Posterior vena cava (tissue), 2 donors: Measurements from ENCODE around the gene ZNF710. TPM values are rescaled to one million over a fixed set of nuclear protein-coding genes. Genes with fewer than 3 reads are reported as not detected.
"Not testable (repeated sequence)": the region's sequence is repeated elsewhere in the genome, so short reads cannot be mapped to it uniquely, and the experiment has no call there.

Experiments
- DNase-seq: peaks from one replicate; pipeline ENCODE4 v3.0.0-alpha.2; 2020; ENCODE audit warnings: low spot score
- intact Hi-C, 2 donors: fragments of 100-400 bp; cut with DNase I; formaldehyde crosslinking; loops; one replicate each; pipeline versions ENCODE4 v1.14.1 to v1.14.2; 2022 to 2023
- total RNA-seq, 2 donors: library from RNA; stranded (reverse); fragmentation: NEBNext Ultra II Directional; extraction: Animal tissue kit (Norgen Biotek cat#: 25700); gene quantifications; one replicate each; pipeline ENCODE4 v1.2.1, GENCODE V29; 2021
- donor health status: DM: yes; HTN: yes; CAD: no.
- donor health status: DM: yes; HTN: yes; CAD: no.

The ZNF710 gene
- total RNA-seq, 2 donors from 2014 or later = 11.6 to 13.3 TPM

GRCh38 chr15:90067181-90067952 is 66.2 kb downstream of the ZNF710 start:
- DNase-seq = peak; percentile 75
- intact Hi-C loops = loop anchor here (5.0 to 10.0 kb wide), 2 partner anchors 63 to 165 kb away; partner anchors contain the start of gene ZNF710 (in 1 of the 2)

- intact Hi-C loops = loop anchor here (5.0 to 10.0 kb wide), 2 partner anchors 63 to 166 kb away; partner anchors contain the start of gene ZNF710 (in 1 of the 2)
These were observed 67.0 kb downstream of the ZNF710 start for GRCh38 chr15:90067953-90068606.

GRCh38 chr15:90070623-90071022 is 69.5 kb downstream of the ZNF710 start:
- not testable (repeated sequence) for DNase-seq
- intact Hi-C loops = loop anchor here in 1 of 2 donors (5.0 to 10.0 kb wide), 3 partner anchors 68 to 326 kb away; partner anchors contain the start of genes ARPIN and ZNF710

More at GRCh38 chr15:90067953-90068606, 67.0 kb downstream of the ZNF710 start:
- peak; percentile 83 for DNase-seq

- intact Hi-C loops = loop anchor here in 1 of 2 donors (5.0 to 10.0 kb wide), 3 partner anchors 69 to 327 kb away; partner anchors contain the start of genes ARPIN and ZNF710
- peak; percentile 93 for DNase-seq
These were observed 70.2 kb downstream of the ZNF710 start for GRCh38 chr15:90071220-90071807.

GRCh38 chr15:90072978-90073640 is 72.0 kb downstream of the ZNF710 start:
- intact Hi-C loops = loop anchor here in 1 of 2 donors (5.0 to 10.0 kb wide), 3 partner anchors 71 to 328 kb away; partner anchors contain the start of genes ARPIN and ZNF710

GRCh38 chr15:90074023-90074422 is 72.9 kb downstream of the ZNF710 start:
- no peak for DNase-seq
- intact Hi-C loops = loop anchor here in 1 of 2 donors (5.0 to 10.0 kb wide), 3 partner anchors 72 to 329 kb away; partner anchors contain the start of genes ARPIN and ZNF710

More at GRCh38 chr15:90072978-90073640, 72.0 kb downstream of the ZNF710 start:
- DNase-seq = no peak

GRCh38 chr15:90074916-90075315 is 73.8 kb downstream of the ZNF710 start:
- no peak for DNase-seq
- intact Hi-C loops = loop anchor here in 1 of 2 donors (5.0 to 10.0 kb wide), 3 partner anchors 73 to 330 kb away; partner anchors contain the start of genes ARPIN and ZNF710

GRCh38 chr15:90075420-90076289 is 74.5 kb downstream of the ZNF710 start:
- no peak for DNase-seq
- intact Hi-C loops = loop anchor here in 1 of 2 donors (10.0 kb wide), 1 partner anchor 331 kb away; no protein-coding TSS in a partner anchor

GRCh38 chr15:90076716-90077115 is 75.6 kb downstream of the ZNF710 start:
- intact Hi-C loops = loop anchor here in 1 of 2 donors (10.0 kb wide), 1 partner anchor 332 kb away; no protein-coding TSS in a partner anchor
- DNase-seq = no peak

- no peak for DNase-seq
- intact Hi-C loops = loop anchor here in 1 of 2 donors (10.0 kb wide), 1 partner anchor 334 kb away; no protein-coding TSS in a partner anchor
These were observed 77.8 kb downstream of the ZNF710 start for GRCh38 chr15:90078965-90079364.

GRCh38 chr15:90079619-90080457 is 78.7 kb downstream of the ZNF710 start:
- intact Hi-C loops = loop anchor here in 1 of 2 donors (10.0 kb wide), 1 partner anchor 335 kb away; no protein-coding TSS in a partner anchor

GRCh38 chr15:90080458-90080755 is 79.3 kb downstream of the ZNF710 start:
- intact Hi-C loops = no loop called here
- no peak for DNase-seq

More at GRCh38 chr15:90079619-90080457, 78.7 kb downstream of the ZNF710 start:
- DNase-seq = no peak

- intact Hi-C loops = no loop called here
- DNase-seq = no peak
These were observed 79.8 kb downstream of the ZNF710 start for GRCh38 chr15:90080818-90081393.

GRCh38 chr15:90082140-90082715 is 81.1 kb downstream of the ZNF710 start:
- intact Hi-C loops = no loop called here
- no peak for DNase-seq

- intact Hi-C loops = no loop called here
- no peak for DNase-seq
These were observed 82.3 kb downstream of the ZNF710 start for GRCh38 chr15:90083419-90083818.

- no peak for DNase-seq
- intact Hi-C loops = no loop called here
These were observed 83.0 kb downstream of the ZNF710 start for GRCh38 chr15:90083954-90084607.
